PC-9 (cell line): ENCODE results near the gene PCED1B.

Experiments
- CTCF ChIP-seq: fragments of 200-600 bp; sonication (generic); conservative IDR thresholded peaks from 2 replicates; pipeline ENCODE4 v1.6.1; 2017; ENCODE audit warnings: mixed run types, antibody characterized with exemption, mild to moderate bottlenecking, moderate library complexity
- EZH2 ChIP-seq: fragments of 200-600 bp; sonication (generic); IDR thresholded peaks from 2 replicates; pipeline ENCODE4 v1.8.0; 2017; ENCODE audit warnings: antibody characterized with exemption, low read depth

DNA sequence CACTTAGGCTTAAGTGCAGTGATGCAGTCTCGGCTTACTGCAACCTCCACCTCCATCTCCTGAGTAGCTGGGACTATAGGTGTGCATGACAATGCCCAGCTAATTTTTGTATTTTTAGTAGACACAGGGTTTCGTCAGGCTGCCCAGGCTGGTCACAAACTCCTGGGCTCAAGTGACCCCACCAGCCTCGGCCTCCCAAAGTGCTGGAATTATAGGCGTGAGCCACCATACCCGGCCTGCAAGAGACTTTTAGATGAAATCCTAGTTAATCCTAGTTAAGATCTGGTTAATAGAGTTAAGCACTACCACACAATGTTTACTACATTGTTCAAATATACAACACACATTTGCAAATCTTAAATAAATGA, 196.8 kb downstream of the PCED1B start:
- TF ChIP-seq CTCF (no peak), EZH2 (no peak)
